DMS114 treated with DMSO at 0.1 percent for 48 hours (cell line): ENCODE data around the gene CMTM4.
"Not testable (repeated sequence)": the region's sequence is repeated elsewhere in the genome, so short reads cannot be mapped to it uniquely, and the experiment has no call there.

ENCODE experiments used
- DNase-seq: peaks from one replicate; lab custom pipeline; 2025; ENCODE audit not compliant: unreplicated experiment; lab: John Stamatoyannopoulos, UW

The CMTM4 gene

DNA sequence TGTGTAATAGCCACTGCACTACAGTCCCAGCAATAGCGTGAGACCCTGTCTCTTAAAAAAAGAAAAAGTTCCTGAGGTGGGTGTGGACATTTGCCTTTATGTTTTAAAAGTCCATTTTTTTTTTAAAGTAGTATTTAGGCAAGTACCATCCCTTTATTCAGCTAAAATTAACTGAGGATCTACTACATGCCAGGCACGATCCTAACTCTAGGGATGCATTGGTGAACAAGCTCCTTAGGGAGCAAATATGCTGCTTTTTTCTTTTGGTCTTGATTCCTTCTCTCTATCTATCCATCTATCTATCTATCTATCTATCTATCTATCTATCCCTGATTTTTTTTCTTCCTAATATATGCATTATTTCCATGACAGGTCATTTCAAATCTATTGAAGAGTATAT is 47.4 kb downstream of the CMTM4 start:
- DNase-seq: no peak

GRCh38 chr16:66647866-66648265 is 48.7 kb downstream of the CMTM4 start:
- DNase-seq: no peak

GRCh38 chr16:66641387-66641786 is 55.2 kb downstream of the CMTM4 start:
- no peak for DNase-seq

- no peak for DNase-seq
Measured at GRCh38 chr16:66640724-66641314, 55.7 kb downstream of the CMTM4 start.

DNA sequence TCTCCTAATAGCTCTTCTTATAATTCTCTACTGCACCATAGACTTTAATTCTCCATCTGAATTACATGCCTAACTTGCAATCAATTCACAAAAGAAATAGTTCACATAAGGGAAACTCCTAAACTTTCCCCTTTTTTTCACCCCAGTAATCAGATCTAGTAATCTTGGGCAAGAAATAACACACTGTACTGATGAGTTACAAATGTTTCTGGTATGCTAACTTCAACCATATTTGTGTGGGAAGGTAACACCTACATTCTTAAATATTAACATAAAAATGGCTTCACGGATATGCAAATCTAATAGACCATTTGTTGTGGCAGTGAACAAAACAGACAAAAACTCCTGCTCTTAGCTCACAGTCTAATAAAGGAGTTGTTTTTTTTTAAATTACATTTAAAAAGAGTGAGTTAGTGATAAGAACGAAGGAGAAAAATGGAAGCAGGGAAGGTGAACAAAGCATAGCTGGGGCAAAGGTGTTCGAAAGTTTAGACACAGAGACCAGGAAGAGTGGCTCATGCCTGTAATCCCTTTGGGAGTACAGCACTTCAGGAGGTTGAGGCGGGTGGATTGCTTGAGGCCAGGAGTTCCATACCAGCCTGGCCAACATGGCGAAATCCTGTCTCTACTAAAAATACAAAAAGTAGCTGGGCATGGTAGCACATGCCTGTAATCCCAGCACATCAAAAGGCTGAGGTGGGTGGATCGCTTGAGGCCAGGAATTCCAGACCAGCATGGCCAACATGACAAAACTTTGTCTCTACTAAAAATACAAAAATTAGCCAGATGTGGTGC is 57.3 kb downstream of the CMTM4 start:
- no peak for DNase-seq

DNA sequence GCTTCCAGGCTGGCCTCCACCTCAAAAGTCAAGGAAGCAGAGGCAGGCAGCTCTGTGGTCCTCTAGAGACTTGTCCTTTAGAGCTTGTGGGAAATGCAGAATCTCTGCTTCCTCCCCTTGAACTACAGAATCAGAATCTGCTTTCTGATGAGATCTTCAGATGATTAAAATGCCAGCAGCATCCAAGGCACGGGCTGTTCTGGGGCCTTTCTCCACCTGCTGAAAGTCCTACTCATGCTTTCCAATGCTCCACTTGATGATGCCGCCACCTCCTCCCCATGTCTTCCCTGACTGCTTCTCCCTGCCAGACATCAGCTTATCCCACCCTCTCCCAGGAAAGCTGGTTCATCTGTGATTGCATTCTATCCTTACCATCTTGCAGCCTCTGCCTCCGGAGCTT is 58.7 kb downstream of the CMTM4 start:
- no peak for DNase-seq

DNA sequence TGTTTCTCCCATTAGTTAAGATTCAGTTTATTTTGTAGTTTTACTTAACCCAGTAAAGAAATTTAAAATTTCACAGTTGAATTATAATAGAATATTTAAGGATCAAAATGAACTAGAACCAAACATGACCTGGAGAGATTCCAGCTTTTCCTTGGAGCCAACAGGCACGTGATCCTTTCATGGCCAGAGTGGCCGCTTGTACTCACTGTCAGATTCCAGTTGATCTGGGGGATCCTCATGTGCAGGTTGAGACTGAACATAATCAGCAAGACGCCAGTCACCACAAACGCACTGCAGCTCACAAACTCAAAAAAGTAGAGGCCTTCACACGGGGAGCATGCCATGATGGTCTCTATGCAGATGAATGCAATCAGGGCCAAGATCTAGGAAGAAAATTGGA is 60.3 kb downstream of the CMTM4 start:
- no peak for DNase-seq

DNA sequence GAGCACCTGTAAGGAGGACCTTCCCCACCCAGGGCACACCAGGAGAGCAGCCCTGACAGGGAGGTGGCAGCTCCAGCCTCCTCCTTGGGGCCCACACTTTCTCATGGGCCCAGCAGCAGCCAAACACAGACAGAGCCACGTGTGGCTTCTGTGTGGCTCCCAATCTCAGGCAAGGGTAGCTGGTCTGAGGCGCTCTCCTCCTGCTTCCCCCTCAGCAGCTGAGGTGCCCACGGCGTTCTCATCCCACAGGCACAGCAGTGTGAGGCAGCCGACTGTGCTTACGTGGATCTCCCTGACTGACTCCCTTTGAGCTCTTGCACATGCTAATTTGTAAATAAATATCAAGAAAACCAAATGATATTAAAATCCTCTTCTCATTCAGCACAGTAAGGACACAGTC is 61.1 kb downstream of the CMTM4 start:
- no peak for DNase-seq

DNA sequence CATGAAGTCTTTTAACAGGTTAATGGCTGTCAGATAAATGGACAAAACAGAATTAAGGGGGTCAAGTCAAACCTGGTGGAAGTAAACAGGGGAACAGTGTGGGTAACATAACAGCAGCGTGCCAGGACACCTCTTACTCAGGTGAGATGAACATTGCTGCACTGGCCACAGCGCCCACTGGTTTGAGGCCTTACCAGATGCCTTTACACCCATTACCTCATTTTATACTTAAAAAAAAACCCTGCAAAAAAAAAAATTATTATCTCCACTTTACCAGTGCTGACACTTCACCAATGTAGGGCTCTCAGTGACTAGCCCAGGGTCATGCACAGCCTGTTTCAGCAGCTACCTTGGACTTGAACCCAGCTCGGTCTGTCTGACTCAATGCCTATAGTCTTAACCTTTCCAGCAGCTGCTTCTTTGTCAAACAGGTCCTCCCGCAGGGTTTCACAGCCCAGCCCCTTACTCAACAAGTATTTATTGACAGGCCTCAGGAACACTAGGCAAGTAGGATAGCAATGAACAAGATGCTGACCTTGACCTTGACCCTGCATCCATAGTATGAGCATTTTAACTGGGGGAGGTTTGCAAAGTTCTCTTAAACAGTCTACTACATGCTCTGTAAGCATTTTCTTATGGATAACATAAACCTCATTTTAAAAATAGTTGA is 61.9 kb downstream of the CMTM4 start:
- DNase-seq: no peak

DNA sequence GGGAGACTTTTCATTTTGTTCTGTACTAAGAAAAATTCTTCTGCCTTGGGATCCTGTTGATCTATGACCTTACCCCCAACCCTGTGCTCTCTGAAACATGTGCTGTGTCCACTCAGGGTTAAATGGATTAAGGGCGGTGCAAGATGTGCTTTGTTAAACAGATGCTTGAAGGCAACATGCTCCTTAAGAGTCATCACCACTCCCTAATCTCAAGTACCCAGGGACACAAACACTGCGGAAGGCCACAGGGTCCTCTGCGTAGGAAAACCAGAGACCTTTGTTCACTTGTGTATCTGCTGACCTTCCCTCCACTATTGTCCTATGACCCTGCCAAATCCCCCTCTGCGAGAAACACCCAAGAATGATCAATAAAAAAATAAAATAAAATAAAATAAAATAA is 65.0 kb downstream of the CMTM4 start:
- DNase-seq: not testable (repeated sequence)

DNA sequence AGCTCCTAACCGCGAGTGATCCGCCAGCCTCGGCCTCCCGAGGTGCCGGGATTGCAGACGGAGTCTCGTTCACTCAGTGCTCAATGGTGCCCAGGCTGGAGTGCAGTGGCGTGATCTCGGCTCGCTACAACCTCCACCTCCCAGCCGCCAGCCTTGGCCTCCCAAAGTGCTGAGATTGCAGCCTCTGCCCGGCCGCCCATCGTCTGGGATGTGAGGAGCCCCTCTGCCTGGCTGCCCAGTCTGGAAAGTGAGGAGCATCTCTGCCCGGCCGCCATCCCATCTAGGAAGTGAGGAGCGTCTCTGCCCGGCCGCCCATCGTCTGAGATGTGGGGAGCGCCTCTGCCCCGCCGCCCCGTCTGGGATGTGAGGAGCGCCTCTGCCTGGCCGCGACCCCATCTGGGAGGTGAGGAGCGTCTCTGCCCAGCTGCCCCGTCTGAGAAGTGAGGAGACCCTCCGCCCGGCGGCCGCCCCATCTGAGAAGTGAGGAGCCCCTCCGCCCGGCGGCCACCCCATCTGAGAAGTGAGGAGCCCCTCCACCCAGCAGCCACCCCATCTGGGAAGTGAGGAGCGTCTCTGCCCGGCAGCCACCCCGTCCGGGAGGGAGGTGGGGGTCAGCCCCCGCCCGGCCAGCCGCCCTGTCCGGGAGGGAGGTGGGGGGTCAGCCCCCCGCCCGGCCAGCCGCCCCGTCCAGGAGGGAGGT is 65.8 kb downstream of the CMTM4 start:
- not testable (repeated sequence) for DNase-seq

DNA sequence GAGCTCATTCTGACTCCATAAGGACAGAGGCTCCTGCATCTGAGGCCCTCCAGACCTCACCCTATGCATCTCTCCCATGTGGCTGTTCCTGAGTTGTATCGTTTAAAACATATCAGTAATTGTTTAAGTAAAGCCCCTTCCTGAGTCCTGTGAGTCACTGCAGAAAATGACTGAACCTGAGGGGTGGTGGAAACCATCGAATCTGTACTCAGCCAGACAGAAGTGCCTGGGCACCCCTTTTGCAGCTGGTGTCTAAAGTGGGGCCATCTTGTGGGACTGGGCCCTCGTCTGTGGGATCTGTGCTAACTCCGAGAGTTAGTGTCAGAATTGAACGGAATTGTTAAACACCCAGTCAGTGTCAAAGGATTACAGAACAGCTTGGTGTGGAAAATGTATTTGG is 66.7 kb downstream of the CMTM4 start:
- no peak for DNase-seq

DNA sequence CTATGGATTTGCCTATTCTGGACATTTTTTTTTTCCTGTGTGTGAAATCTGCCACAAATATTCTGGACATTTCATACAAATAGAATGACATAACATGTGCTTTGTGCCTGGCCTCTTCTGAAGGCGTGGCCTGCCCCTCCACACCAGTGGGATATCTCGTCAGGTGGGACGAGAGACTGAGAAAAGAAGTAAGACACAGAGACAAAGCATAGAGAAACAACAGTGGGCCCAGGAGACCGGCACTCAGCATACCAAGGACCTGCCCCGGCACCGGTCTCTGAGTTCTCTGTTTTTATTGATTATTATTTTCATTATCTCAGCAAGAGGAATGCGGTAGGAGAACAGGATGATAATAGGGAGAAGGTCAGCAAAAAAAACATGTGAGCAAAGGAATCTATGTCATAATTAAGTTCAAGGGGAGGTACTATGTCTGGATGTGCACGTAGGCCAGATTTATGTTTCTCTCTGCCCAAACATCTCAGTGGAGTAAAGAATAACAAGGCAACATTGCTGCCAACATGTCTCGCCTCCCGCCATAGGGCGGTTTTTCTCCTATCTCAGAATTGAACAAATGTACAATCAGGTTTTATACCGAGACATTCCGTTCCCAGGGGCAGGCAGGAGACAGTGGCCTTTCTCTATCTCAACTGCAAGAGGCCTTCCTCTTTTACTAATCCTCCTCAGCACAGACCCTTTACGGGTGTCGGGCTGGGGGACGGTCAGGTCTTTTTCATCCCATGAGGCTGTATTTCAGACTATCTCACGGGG is 68.7 kb downstream of the CMTM4 start:
- not testable (repeated sequence) for DNase-seq

DNA sequence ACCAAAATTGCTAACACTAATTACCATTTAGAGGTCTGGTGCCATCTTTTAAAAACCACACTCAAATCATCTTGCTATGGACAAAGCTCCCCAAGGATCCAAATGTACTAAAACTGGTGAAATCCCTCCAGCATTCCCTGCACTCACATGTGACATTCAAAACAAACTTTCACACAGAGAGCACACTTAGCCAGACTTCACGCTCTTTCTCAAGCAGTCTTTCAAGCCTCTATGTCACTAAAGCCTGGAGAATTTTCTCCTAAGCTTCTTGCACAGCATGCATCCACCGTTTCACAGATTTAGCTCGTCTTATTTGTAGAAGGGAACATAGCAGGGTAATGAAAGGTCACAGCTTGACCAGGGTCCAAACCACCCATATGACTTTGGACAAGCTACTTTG is 72.8 kb downstream of the CMTM4 start:
- DNase-seq: no peak

DNA sequence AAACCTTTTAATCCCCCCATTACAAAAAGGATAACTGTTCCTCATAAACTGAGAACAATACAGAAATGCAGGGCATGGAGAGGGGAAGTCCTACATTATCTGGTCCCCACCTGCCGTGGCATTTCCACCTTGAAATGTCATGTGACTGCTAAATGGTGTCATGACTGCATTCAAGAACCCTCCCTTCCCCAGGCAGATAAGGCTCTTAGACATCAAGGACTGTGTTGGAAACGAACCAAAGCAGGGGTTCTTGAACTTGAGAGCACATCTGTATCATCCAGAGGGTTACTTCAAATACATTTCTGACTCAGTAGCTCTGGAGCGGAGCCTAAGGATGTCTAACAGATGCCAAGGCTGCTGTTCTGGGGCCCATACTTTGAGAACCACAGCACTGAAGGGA is 73.7 kb downstream of the CMTM4 start:
- DNase-seq: no peak

DNA sequence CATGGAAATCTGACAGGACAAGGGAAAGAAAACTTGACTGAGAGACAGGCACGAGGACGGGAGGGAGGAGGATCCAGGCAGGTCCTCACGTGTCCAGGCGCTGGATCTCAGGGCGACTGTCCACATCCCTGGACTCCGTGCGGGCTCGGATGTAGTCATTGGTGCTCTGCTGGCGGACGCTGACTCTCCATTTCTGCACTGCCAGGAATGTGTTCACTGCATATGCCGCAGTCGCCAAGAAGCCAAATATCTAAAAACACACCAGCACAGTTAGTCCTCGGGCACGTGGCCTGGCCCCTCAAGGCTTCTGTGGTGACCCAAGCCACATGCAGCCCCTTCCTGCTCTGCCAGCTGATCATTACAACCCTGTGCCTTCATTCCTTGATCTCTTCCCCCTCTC is 74.6 kb downstream of the CMTM4 start:
- DNase-seq: no peak

DNA sequence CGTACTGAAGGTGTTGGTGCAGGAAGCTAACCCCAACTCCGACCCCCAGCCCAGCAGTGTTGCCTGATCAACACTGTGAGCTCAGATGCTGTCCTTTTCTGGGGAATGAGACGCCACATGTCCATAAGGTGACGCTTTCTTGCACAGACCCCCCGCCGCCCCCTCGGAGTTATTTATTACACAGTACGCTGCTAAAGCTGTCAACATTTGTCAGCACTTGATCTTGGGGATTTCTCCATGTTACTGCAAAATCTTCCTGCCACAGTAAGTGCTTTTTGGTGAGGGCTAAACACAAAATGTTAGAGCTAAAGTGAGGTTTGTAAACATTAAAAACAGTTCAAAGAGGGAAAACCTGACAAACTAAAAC is 76.1 kb downstream of the CMTM4 start:
- no peak for DNase-seq

GRCh38 chr16:66619534-66620428 is 76.8 kb downstream of the CMTM4 start:
- no peak for DNase-seq

GRCh38 chr16:66618588-66619375 is 77.8 kb downstream of the CMTM4 start:
- no peak for DNase-seq
